ENCODE measurements around the gene MCF2L. TPM values are rescaled to one million over a fixed set of nuclear protein-coding genes. Genes with fewer than 3 reads are reported as not detected.

The MCF2L gene
- total and polyA plus RNA-seq, 2 experiments from 2014 or later = 4.8 to 25.6 TPM

DNA sequence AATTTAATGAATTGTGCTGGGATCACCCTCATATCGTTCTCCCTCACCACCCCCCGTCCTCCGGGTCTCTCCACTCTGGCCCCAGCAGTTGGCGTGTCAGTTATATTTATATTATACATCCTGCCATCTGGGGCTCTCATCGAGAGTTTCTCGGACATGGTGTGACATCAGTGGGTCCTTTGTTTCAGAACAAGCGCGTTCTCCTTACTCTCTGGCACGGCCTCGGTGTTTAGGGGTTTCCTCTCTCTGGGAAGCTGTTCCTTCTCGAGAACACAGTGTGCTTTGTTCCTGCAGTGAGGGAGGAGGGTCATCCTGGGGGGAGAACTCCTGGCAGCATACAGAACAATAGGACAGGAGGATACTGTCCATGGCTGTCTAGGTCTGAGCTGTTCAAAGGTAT is 9.8 kb upstream of the MCF2L start (continued):
- TF ChIP-seq, protein P1, sequence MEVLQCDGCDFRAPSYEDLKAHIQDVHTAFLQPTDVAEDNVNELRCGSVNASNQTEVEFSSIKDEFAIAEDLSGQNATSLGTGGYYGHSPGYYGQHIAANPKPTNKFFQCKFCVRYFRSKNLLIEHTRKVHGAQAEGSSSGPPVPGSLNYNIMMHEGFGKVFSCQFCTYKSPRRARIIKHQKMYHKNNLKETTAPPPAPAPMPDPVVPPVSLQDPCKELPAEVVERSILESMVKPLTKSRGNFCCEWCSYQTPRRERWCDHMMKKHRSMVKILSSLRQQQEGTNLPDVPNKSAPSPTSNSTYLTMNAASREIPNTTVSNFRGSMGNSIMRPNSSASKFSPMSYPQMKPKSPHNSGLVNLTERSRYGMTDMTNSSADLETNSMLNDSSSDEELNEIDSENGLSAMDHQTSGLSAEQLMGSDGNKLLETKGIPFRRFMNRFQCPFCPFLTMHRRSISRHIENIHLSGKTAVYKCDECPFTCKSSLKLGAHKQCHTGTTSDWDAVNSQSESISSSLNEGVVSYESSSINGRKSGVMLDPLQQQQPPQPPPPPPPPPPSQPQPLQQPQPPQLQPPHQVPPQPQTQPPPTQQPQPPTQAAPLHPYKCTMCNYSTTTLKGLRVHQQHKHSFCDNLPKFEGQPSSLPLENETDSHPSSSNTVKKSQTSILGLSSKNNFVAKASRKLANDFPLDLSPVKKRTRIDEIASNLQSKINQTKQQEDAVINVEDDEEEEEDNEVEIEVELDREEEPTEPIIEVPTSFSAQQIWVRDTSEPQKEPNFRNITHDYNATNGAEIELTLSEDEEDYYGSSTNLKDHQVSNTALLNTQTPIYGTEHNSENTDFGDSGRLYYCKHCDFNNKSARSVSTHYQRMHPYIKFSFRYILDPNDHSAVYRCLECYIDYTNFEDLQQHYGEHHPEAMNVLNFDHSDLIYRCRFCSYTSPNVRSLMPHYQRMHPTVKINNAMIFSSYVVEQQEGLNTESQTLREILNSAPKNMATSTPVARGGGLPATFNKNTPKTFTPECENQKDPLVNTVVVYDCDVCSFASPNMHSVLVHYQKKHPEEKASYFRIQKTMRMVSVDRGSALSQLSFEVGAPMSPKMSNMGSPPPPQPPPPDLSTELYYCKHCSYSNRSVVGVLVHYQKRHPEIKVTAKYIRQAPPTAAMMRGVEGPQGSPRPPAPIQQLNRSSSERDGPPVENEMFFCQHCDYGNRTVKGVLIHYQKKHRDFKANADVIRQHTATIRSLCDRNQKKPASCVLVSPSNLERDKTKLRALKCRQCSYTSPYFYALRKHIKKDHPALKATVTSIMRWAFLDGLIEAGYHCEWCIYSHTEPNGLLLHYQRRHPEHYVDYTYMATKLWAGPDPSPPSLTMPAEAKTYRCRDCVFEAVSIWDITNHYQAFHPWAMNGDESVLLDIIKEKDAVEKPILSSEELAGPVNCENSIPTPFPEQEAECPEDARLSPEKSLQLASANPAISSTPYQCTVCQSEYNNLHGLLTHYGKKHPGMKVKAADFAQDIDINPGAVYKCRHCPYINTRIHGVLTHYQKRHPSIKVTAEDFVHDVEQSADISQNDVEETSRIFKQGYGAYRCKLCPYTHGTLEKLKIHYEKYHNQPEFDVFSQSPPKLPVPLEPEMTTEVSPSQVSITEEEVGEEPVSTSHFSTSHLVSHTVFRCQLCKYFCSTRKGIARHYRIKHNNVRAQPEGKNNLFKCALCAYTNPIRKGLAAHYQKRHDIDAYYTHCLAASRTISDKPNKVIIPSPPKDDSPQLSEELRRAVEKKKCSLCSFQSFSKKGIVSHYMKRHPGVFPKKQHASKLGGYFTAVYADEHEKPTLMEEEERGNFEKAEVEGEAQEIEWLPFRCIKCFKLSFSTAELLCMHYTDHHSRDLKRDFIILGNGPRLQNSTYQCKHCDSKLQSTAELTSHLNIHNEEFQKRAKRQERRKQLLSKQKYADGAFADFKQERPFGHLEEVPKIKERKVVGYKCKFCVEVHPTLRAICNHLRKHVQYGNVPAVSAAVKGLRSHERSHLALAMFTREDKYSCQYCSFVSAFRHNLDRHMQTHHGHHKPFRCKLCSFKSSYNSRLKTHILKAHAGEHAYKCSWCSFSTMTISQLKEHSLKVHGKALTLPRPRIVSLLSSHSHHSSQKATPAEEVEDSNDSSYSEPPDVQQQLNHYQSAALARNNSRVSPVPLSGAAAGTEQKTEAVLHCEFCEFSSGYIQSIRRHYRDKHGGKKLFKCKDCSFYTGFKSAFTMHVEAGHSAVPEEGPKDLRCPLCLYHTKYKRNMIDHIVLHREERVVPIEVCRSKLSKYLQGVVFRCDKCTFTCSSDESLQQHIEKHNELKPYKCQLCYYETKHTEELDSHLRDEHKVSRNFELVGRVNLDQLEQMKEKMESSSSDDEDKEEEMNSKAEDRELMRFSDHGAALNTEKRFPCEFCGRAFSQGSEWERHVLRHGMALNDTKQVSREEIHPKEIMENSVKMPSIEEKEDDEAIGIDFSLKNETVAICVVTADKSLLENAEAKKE (CRISPR knock-in tag; IDR thresholded peaks at IDR 0.05) = no peak
- no peak for TF ChIP-seq NANOG (IDR thresholded peaks at IDR 0.05; ENCODE audit: borderline replicate concordance)

DNA sequence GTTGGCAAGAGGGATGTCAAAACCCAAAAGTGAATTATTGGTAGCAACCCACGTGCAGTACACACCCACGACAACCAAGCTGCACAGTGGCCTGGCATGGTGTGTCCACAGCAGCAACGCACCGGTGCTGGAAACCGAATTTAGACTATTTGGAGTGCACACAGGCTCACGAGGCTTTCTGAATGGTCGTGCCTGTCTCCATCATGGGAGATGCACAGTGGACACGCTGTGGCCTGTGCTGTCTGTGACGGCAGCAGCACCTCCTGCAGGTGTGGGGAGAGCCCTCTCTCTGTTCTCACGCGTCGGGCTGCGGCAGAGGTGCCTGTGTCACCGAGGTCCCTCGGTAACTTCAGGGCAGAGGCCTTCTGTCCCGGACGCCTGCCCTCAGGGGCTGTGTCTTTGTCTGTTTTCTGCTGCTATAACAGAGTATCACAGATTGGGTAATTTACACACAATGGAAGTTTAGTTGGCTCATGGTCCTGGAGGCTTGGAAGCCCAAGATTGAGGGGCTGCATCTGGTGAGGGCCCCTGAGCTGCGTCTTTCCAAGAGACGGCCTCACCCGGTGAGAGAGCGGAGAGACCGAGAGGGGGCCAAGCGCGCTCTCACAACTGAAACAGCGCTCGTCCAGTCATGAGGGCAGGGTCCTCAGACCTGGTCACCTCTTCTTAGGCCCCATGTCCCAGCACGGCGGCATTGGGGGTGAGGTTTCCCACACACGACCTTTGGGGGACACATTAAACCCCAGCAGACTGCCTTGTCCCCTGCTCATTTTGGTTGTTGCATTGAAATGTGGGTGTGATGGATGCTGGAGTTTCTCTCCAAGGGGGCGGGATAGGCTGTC is 9.1 kb upstream of the MCF2L start:
- H3K9me3 Mint-ChIP-seq = no peaks in the 10 kb centered on the region
- Histone ChIP-seq H4K20me1 (replicated peaks; ENCODE audit: insufficient read depth) (peaks cover 5% of the 10 kb centered on the region; the same call in 1 of the 2 replicates), H3K4me3 (no peak overlapping the region), H3K4me2 (no peak overlapping the region), H3K9me2 (ENCODE audit: insufficient read depth) (no peaks in the 10 kb centered on the region), H3K79me2 (replicated peaks; ENCODE audit: insufficient read depth) (no peaks in the 10 kb centered on the region), H3K27ac (ENCODE audit: low read depth) (no peak overlapping the region), H3K4me1 (ENCODE audit: insufficient read depth) (peaks cover 6% of the 10 kb centered on the region; the same call in 1 of the 2 replicates), H3K36me3 (ENCODE audit: insufficient read depth) (no peaks in the 10 kb centered on the region), H3K27me3 (ENCODE audit: insufficient read depth) (no peaks in the 10 kb centered on the region), H3F3A (replicated peaks; ENCODE audit: low read depth) (no peaks in the 10 kb centered on the region), H2AFZ (no peak overlapping the region)
- H3K4me3 Mint-ChIP-seq = no peak overlapping the region
- H3K36me3 Mint-ChIP-seq (ENCODE audit: low read depth) = no peaks in the 10 kb centered on the region
- DNase-seq (ENCODE audit: low spot score) (no peak), ATAC-seq (no peak)
- peaks cover 18% of the 10 kb centered on the region for H3K4me1 Mint-ChIP-seq
- peaks cover 19% of the 10 kb centered on the region for H3K27me3 Mint-ChIP-seq (ENCODE audit: insufficient read depth, low read depth, poor library complexity)
- H3K27ac Mint-ChIP-seq = no peak overlapping the region
- TF ChIP-seq POLR2AphosphoS5 (IDR thresholded peaks at IDR 0.05; ENCODE audit: low read depth) (no peak), ZNF331 (CRISPR knock-in tag; IDR thresholded peaks at IDR 0.05; ENCODE audit: low read depth) (no peak), ZNF114 (CRISPR knock-in tag; IDR thresholded peaks at IDR 0.05) (no peak), STAT1 (IDR thresholded peaks at IDR 0.05; ENCODE audit: unreplicated experiment) (no peak)
- TF ChIP-seq, protein P2, sequence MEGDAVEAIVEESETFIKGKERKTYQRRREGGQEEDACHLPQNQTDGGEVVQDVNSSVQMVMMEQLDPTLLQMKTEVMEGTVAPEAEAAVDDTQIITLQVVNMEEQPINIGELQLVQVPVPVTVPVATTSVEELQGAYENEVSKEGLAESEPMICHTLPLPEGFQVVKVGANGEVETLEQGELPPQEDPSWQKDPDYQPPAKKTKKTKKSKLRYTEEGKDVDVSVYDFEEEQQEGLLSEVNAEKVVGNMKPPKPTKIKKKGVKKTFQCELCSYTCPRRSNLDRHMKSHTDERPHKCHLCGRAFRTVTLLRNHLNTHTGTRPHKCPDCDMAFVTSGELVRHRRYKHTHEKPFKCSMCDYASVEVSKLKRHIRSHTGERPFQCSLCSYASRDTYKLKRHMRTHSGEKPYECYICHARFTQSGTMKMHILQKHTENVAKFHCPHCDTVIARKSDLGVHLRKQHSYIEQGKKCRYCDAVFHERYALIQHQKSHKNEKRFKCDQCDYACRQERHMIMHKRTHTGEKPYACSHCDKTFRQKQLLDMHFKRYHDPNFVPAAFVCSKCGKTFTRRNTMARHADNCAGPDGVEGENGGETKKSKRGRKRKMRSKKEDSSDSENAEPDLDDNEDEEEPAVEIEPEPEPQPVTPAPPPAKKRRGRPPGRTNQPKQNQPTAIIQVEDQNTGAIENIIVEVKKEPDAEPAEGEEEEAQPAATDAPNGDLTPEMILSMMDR (conservative IDR thresholded peaks at IDR 0.05; ENCODE audit: low read depth in 2 of 2) = no peak
- TF ChIP-seq, protein P1 (CRISPR knock-in tag; IDR thresholded peaks at IDR 0.05) = no peak
